ENCODE results near the gene NHLH1.

Gene NHLH1

DNA sequence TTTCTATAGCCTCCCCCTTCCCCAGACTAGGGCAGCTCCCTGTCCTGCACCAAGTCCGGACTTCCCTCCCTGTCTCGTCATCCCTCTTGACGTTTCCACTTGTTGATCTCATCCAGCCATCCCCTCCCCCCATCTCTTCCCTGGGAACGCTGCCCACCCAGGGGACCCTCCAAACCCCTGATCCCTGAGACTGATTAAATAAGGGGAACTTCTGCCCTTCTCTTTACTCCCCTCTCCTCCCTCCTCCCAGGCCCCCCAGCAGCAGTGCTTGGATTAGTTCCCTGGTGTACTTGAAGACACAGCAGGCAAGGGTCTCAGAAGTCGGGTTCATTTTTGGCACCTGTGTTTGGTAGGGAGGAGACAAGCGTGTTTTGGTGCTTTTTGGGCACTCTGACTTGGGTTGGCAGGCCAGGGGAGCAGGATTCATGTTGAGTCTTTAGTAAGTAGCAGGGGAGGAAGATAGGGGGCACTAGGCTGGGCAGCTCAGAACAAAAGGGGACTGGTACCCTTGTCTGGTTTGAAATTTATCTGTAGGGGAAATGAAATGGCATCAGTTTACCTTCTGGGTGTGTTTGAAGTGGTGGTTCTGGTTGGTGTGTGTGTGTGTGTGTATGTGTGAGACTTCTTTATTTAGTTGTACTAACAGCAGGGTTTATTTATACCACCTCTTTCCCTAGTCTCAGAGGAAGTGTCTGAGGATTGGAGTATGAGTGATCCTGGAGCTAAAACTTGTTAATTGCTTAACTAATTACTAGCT lies 44.6 kb downstream of the NHLH1 start:
- DNase-seq (ENCODE audit: low spot score) = no peak

DNA sequence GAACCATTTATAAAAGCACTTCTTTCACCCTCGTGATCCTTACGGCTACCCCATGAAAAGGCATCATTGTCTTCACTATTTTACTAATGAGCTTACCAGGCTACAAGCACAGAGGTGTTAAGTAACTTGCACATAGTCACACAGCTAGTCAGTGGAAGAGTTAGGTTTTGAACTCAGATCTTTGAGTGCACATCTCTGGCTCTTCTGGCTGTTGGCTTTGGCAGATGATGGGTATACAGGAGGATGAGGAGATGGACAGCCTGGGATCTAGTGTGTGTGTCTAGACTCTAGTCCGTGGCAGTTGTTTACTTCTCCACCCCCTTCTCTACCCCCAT lies 45.1 kb downstream of the NHLH1 start:
- no peak for DNase-seq (ENCODE audit: low spot score)

DNA sequence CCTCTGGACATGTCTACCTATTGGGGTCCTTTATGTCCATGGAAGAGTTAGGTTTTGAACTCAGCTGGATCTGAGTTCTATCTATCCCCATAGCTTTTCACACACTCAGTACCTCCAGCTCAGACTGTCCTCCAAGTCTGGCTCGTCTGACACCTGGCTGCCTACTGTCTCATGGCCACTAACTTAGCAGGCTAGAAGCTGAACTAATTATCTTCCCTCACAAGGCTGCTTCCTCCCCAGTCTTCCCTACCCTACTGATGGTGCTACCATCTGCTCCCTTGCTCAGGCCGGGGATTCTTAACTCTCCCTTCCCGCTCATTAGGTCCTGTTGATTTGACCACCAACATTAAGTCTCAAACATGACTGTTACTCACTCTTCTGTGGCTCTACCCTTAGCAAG lies 46.8 kb downstream of the NHLH1 start:
- DNase-seq (ENCODE audit: low spot score) = no peak

DNA sequence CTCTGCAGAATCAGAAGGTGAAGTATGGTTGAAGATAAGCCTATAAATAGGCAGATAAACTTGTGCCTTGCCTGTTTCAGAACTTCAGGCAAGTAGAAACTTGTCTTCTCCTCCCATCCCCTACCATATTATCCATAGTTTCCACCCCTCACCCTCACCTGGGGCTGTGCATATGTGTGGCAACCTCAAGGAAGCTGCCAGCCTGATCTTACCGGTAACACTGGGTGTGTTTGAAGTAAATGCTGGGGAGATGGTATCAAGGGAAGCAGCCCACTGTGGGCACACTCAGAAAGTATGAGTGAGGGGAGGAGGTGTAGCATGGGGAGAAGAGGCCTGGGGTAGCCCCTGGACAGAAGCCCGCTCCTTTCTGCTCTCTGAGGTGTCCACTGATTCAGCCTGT lies 48.0 kb downstream of the NHLH1 start:
- DNase-seq (ENCODE audit: low spot score) = no peak

DNA sequence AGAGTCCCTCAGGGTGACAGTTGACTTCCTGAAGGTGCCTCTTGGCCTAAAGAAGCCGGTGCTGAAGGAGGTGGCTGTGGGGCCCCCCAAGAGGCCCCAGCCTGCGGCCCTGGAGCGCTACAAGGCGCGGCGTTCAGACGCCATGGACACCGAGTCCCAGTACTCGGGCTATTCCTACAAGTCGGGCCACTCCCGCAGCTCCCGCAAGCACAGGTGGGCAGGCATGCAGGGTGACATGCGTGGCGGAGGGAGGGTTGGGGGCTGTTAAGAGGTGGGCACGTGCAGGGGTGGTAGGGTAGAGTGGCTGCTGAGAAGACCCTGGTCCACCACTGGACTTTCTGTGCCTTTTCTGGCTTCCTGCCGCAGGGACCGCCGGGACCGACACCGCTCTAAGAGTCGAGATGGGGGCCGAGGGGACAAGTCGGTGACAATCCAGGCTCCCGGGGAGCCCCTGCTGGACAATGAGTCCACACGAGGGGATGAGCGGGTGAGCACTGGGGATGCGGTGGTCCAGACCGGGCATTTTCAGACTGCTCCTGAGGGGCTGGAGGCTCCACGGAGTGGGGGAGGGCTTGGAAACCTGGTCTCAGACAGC lies 48.9 kb downstream of the NHLH1 start:
- DNase-seq (ENCODE audit: low spot score) = no peak

DNA sequence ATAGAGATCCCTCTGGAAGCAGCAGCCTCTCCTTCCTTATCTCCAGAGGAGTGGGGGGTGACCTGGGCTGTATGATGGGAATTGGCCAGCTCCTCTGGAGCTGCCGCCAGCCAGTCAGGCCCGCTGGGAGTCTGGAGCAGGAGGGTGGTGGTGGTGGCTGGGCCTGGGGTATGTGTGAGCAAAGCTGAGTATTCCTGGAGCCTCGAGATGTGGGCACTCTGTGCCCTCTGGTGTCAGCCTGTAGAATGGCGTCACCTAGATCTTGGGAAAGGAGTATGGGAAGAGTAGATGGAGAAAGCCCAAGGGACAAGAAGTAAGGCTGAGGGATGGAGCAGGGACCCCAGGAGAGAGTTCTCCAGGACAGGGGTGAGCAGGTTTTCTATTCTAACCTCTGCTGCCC lies 49.5 kb downstream of the NHLH1 start:
- peak; percentile 69 for DNase-seq (ENCODE audit: low spot score)

DNA sequence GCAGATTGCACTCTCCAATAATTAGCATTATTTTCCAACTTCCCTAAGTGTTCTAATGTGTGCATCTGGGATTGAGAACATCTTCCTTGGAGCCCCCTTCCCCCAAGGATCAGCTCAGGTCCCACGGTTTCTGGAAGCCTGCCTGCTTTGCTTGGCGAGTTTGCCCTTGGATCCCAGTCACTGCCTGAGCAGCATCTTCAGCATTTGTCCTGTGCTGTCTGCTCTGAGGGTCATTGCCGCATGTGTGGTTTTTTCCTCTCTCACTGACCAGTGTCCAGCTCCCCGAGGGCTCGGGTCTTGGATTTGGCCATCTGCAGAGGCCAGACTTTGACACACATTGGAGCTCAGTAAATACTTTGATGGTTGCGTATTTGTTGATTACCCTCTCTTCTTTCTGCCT lies 51.6 kb downstream of the NHLH1 start:
- no peak for DNase-seq (ENCODE audit: low spot score)

DNA sequence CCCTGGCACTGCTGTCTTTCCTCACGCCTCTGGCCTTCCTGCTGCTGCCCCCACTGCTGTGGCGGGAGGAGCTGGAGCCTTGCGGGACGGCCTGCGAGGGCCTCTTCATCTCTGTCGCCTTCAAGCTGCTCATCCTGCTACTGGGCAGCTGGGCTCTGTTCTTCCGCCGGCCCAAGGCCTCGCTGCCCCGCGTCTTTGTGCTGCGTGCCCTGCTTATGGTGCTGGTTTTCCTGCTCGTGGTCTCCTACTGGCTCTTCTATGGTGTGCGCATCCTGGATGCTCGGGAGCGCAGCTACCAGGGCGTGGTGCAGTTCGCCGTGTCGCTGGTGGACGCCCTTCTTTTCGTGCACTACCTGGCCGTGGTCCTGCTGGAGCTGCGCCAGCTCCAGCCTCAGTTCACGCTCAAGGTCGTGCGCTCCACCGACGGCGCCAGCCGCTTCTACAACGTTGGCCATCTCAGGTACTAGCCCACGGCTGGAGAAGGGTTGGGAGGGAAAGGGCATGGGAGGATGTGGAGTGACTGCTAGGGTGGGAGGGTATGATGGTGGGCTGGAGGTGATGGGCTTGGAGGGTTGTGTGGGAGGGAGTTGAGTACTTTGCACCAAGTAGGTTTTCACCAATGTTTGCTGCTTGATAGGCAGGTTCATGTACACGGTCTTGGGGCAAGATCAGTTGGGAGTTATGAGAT lies 52.4 kb downstream of the NHLH1 start:
- DNase-seq (ENCODE audit: low spot score) = no peak

DNA sequence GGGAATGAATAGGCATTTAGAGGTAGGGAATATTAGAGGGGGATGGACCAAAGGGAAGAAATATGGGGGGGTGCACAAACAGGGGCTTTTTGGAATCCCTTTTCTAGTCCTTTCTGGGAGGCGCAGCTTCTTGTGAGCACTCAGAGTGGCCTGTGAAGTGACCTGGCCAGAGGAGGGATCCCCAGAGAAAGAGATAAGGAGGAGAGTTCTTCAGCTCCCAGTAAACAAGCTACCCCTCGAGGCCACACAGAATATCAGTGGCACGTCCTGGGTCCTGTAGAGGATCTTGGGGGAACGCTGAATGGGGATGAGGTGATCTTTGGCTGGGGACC lies 52.9 kb downstream of the NHLH1 start:
- DNase-seq (ENCODE audit: low spot score) = no peak

DNA sequence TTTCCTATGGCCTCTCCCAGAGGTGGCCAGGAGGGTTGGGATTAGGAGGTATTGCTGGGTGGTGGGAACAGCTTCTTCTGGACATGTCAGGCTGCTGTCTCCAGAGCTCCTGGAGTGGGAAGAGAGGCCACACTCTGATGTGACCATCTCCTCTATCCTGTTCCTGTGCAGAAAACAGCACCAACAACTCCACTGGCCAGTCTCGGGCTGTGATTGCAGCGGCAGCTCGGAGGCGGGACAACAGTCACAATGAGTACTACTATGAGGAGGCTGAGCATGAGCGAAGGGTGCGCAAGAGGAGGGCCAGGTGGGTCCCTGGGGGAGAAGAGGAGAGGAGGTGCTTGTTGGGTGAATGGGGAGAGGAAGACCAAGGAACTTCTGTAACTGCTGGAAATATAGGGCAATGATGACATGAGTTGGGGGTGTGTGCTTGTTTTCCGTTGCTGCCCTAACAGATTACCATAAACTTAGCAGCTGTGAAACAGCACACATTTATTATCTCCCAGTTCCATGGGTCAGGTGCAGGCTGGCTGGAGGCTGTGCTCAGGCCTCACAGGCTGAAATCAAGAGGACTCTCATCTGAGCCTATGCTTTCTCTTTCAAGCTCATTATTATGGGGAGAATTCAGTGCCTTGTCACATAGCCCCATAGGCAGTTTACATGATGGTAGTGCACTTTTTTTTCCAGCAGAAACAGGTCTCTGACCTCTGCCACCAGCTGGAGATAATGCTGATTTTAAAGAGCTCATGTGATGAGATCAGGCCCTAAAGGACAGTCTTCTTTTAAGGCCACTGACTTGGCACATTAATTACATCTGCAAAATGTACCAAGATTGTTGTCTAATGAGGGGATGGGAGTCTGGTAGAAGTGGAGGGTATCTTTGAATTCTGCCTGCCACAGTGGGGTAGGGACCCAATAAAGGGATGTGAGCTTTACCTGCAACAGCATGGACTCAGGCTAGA lies 54.3 kb downstream of the NHLH1 start:
- no peak for DNase-seq (ENCODE audit: low spot score)

DNA sequence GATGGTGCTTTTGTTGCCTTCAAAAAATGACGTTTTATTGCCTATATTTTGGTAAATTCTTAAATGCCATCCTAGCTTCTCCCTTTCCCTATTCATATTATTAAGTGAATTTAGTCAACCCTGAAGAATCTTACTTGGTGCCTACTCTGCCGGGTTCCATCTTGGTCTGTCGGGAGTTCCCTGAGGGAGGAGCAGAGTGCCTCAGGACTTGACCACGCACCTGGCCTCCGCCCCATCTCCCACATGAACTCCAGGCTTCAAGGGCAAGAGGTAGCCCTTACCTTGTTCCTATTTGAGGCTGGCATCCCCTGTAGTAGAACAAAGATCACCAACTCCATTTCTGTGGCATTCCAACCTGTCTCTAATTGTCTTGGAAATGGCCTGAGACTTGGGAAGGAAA lies 55.0 kb downstream of the NHLH1 start:
- no peak for DNase-seq (ENCODE audit: low spot score)
